Neural progenitor cell (in vitro differentiated cells): ENCODE data around the gene PNMA8A.

ENCODE experiments used
- CTCF ChIP-seq: fragments of 200-600 bp; sonication (generic); IDR thresholded peaks from 2 replicates; pipeline ENCODE4 v1.5.1; 2017; ENCODE audit warnings: antibody characterized with exemption, mild to moderate bottlenecking
- EZH2 ChIP-seq: fragments of 200-600 bp; sonication (generic); IDR thresholded peaks from 2 replicates; pipeline ENCODE4 v1.6.1; 2017; ENCODE audit warnings: antibody characterized with exemption, mild to moderate bottlenecking, moderate library complexity

- TF ChIP-seq CTCF (no peak), EZH2 (no peak)
These were observed 10.4 kb downstream of the PNMA8A start for GRCh38 chr19:46460981-46461380.
